Tibial nerve (tissue), 4 donors: ENCODE data around the gene UBASH3A. TPM values are rescaled to one million over a fixed set of nuclear protein-coding genes. Genes with fewer than 3 reads are reported as not detected.

Experiments used
- DNase-seq, 2 donors: peaks; one replicate each; pipeline ENCODE4 v3.0.0-alpha.2; 2019; ENCODE audit warnings: low spot score in 2 of 2
- H3K27ac ChIP-seq, 4 donors: fragments of 200-600 bp; sonication (generic) in 3 of 4; one replicate each; pipeline ENCODE4 v1.5.1; 2017 to 2019; ENCODE audit warnings: mild to moderate bottlenecking in 1 of 4
- H3K27me3 ChIP-seq, 2 donors: fragments of 200-600 bp; sonication (generic) in 1 of 2; one replicate each; pipeline versions ENCODE4 v1.5.1 to v1.6.0; 2017 to 2019
- H3K36me3 ChIP-seq, 3 donors: fragments of 200-600 bp; sonication (generic); one replicate each; pipeline ENCODE4 v1.5.1; 2018 to 2019
- H3K4me1 ChIP-seq, 4 donors: fragments of 200-600 bp; sonication (generic) in 3 of 4; one replicate each; pipeline ENCODE4 v1.5.1; 2017 to 2019
- H3K4me3 ChIP-seq, 4 donors: fragments of 200-600 bp; sonication (generic) in 3 of 4; one replicate each; pipeline ENCODE4 v1.5.1; 2017 to 2019; ENCODE audit warnings: mild to moderate bottlenecking in 1 of 4, moderate library complexity in 1 of 4
- H3K9me3 ChIP-seq, 4 donors: fragments of 200-600 bp; sonication (generic) in 3 of 4; one replicate each; pipeline ENCODE4 v1.5.1; 2017 to 2019
- EP300 ChIP-seq, 2 donors: sonication (generic); formaldehyde crosslinking; IDR thresholded peaks; one replicate each; pipeline ENCODE4 v1.6.1; 2017; ENCODE audit warnings: antibody characterized with exemption in 2 of 2, mild to moderate bottlenecking in 1 of 2
- POLR2A ChIP-seq, 2 donors: fragments of 450-650 bp; IDR thresholded peaks; one replicate each; pipeline ENCODE4 v1.6.1; 2017; ENCODE audit warnings: antibody characterized with exemption in 2 of 2, mild to moderate bottlenecking in 2 of 2, moderate library complexity in 2 of 2
- WGBS, 2 donors: methylation state at CpG; one replicate each; pipeline ENCODE4 v1.1.5; 2018; 5-methylcytosine and 5-hydroxymethylcytosine counted together
- total RNA-seq, 4 donors: library from RNA; depleted of rRNA; stranded (reverse); fragments of >200 nt; gene quantifications; one replicate each; pipeline ENCODE4 v1.1.0, GENCODE V29; 2016
- TF ChIP-seq, protein P1 (sequence below), 5 experiments: fragments of 200-600 bp in 3 of 5; fragments of 450-650 bp in 2 of 5; sonication (generic) in 3 of 5; IDR thresholded peaks; one replicate each; pipeline ENCODE4 v1.5.1; 2016 to 2019; ENCODE audit warnings: antibody characterized with exemption in 5 of 5, mild to moderate bottlenecking in 3 of 5, moderate library complexity in 2 of 5

UBASH3A gene
- total RNA-seq, 4 donors from 2014 or later: 0.59 to 5.9 (median 0.90) TPM; not detected in 1

DNA sequence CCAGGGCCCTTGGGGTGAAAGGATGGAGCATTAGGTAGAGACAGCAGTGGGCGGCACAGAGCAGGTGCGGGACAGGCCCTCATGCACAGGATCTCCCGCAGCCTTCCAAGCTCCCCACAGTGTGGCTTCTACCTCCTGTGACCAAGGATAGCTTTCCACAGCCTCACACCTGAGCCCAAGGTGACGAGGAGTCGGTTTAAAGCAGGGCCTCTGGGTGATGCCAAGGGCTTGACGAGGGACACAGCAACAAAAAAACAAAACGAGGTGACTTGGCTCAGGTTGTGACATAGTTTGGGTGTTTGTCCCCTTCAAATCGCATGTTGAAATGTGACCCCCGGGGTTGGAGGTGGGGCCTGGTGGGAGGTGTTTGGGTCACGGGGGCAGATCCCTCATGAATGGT, 77.0 kb downstream of the UBASH3A start:
- TF ChIP-seq, protein P1, sequence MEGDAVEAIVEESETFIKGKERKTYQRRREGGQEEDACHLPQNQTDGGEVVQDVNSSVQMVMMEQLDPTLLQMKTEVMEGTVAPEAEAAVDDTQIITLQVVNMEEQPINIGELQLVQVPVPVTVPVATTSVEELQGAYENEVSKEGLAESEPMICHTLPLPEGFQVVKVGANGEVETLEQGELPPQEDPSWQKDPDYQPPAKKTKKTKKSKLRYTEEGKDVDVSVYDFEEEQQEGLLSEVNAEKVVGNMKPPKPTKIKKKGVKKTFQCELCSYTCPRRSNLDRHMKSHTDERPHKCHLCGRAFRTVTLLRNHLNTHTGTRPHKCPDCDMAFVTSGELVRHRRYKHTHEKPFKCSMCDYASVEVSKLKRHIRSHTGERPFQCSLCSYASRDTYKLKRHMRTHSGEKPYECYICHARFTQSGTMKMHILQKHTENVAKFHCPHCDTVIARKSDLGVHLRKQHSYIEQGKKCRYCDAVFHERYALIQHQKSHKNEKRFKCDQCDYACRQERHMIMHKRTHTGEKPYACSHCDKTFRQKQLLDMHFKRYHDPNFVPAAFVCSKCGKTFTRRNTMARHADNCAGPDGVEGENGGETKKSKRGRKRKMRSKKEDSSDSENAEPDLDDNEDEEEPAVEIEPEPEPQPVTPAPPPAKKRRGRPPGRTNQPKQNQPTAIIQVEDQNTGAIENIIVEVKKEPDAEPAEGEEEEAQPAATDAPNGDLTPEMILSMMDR (IDR thresholded peaks at IDR 0.05): no peak
- TF ChIP-seq EP300 (IDR thresholded peaks at IDR 0.05) (no peak), POLR2A (IDR thresholded peaks at IDR 0.05) (no peak)
- DNase-seq: no peak
- no peaks in the 10 kb centered on the region for H3K36me3 ChIP-seq
- H3K4me1 ChIP-seq: no peaks in the 10 kb centered on the region
- WGBS, 2 donors: 89 to 91% methylated on average over 10 of the region's 10 CpGs
- H3K27ac ChIP-seq: no peak overlapping the region
- H3K27me3 ChIP-seq: no peaks in the 10 kb centered on the region
- no peaks in the 10 kb centered on the region for H3K9me3 ChIP-seq
- H3K4me3 ChIP-seq: no peak overlapping the region

DNA sequence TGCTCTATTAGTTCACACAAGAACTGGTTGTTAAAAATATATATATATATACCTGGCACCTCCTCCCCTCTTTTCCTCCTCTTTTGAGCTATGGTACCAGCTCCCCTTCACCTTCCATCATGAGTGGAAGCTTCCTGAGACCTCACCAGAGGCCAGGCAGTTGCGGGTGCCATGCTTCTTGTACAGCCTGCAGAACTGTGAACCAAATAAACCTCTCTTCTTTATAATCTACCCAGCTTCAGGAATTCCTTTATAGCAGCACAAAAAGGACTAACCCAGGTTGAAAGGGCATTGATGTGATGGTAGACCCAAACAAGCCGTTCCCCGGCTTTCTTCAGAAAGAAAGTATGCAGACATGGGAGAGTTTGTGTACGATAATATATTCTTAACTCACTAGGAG, 77.5 kb downstream of the UBASH3A start:
- TF ChIP-seq, protein P1 (IDR thresholded peaks at IDR 0.05): no peak
- TF ChIP-seq POLR2A (IDR thresholded peaks at IDR 0.05) (no peak), EP300 (IDR thresholded peaks at IDR 0.05) (no peak)
- DNase-seq: no peak
- H3K27ac ChIP-seq: no peak overlapping the region
- no peak overlapping the region for H3K4me3 ChIP-seq
- H3K36me3 ChIP-seq: no peaks in the 10 kb centered on the region
- no peaks in the 10 kb centered on the region for H3K4me1 ChIP-seq
- no peaks in the 10 kb centered on the region for H3K9me3 ChIP-seq
- H3K27me3 ChIP-seq: no peaks in the 10 kb centered on the region
- 92 to 93% methylated on average over 4 of the region's 4 CpGs for WGBS, 2 donors

DNA sequence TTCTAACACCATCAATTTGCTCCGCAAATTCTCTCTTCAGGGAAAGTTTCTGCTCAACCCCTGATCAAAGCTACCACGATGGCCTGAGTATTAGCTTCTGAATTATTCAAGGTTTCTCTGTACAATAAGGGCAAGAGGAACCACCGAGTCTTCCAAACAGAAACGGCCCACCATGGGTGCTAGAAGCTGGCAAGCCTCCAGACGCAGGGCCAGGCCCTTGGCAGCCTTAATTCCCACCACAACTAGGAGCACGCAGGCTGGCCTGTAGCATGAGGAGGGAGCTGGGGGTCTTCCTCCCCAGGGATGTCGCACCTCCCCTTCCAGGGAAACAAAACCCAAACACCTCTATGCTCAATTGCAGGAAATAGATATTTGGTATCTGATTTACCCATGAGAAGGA, 81.3 kb downstream of the UBASH3A start:
- Histone ChIP-seq H3K9me3 (no peaks in the 10 kb centered on the region), H3K27me3 (no peaks in the 10 kb centered on the region), H3K27ac (no peak overlapping the region), H3K4me3 (no peak overlapping the region), H3K4me1 (no peaks in the 10 kb centered on the region), H3K36me3 (no peaks in the 10 kb centered on the region)
- WGBS, 2 donors: 65 to 69% methylated on average over 7 of the region's 7 CpGs
- DNase-seq: no peak
- TF ChIP-seq, protein P1 (IDR thresholded peaks at IDR 0.05): no peak
- no peak for TF ChIP-seq POLR2A (IDR thresholded peaks at IDR 0.05)
- no peak for TF ChIP-seq EP300 (IDR thresholded peaks at IDR 0.05)

DNA sequence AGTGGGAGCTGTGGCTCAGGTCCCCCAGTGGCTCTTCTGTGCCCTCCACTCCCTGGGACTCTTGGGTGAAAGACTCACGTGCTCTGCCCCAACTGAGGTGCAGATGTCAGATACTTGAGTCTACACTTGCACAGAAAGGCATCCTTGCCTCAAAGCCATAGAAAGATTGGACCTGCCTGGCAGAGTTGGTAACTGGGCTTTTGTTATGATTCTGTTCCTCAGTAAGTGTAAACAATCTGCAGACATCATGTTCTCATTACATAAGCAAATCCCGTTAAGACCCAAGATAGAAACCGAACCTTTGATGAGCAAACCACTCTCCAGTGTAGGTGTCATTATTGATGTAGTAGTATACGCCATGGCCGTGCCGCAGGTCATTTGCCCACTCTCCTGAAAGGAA, 82.4 kb downstream of the UBASH3A start:
- no peak for DNase-seq
- no peaks in the 10 kb centered on the region for H3K4me1 ChIP-seq
- no peaks in the 10 kb centered on the region for H3K36me3 ChIP-seq
- 78 to 89% methylated on average over 5 to 6 of the region's 6 CpGs for WGBS, 2 donors
- H3K9me3 ChIP-seq: no peaks in the 10 kb centered on the region
- H3K4me3 ChIP-seq: no peak overlapping the region
- no peak overlapping the region for H3K27ac ChIP-seq
- no peaks in the 10 kb centered on the region for H3K27me3 ChIP-seq
- TF ChIP-seq, protein P1 (IDR thresholded peaks at IDR 0.05): no peak
- TF ChIP-seq EP300 (IDR thresholded peaks at IDR 0.05) (no peak), POLR2A (IDR thresholded peaks at IDR 0.05) (no peak)

DNA sequence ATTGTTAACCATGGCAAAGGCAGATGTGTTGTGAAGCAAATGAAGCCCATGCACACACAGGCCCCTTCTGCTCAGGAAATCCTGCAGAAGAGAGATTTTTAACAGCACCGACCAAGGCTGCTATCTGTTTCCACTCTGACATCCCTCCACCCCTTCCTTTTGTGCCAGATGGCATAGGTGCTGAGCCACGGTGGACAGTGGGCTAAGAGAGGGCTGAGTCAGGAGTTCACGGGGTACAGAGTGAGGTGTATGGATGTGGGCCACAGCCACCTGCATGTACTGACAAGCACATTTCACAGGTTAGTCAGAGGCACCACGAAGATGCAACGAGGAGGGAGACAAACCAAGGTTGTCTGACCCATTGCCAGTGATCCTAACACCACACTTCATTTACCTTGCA, 82.8 kb downstream of the UBASH3A start:
- TF ChIP-seq EP300 (IDR thresholded peaks at IDR 0.05) (no peak), POLR2A (IDR thresholded peaks at IDR 0.05) (no peak)
- TF ChIP-seq, protein P1 (IDR thresholded peaks at IDR 0.05): no peak
- Histone ChIP-seq H3K27ac (no peak overlapping the region), H3K36me3 (no peaks in the 10 kb centered on the region), H3K9me3 (no peaks in the 10 kb centered on the region), H3K4me1 (no peaks in the 10 kb centered on the region), H3K4me3 (no peak overlapping the region), H3K27me3 (no peaks in the 10 kb centered on the region)
- no peak for DNase-seq
- WGBS, 2 donors: 64 to 69% methylated on average over 5 of the region's 5 CpGs
